ENCODE data around the gene SERPINA10. TPM values are rescaled to one million over a fixed set of nuclear protein-coding genes. Genes with fewer than 3 reads are reported as not detected.
"Not testable (repeated sequence)": the region's sequence is repeated elsewhere in the genome, so short reads cannot be mapped to it uniquely, and the experiment has no call there.

Gene SERPINA10
- total RNA-seq, 1 experiment from 2014 or later: not detected

- H3K9me3 ChIP-seq (ENCODE audit: low read length): no peaks in the 10 kb centered on the region
- H3K27me3 ChIP-seq (ENCODE audit: low read length): peaks cover 8% of the 10 kb centered on the region; the same call in 1 of the 2 replicates
- H3K27ac ChIP-seq (ENCODE audit: low read length): no peak overlapping the region
- H3K9me2 ChIP-seq (replicated peaks; ENCODE audit: insufficient read depth, low read length): no peaks in the 10 kb centered on the region
- no peaks in the 10 kb centered on the region for H3K36me3 ChIP-seq (ENCODE audit: insufficient read depth, low read length)
- H3K9ac ChIP-seq (ENCODE audit: low read length): no peak overlapping the region
- DNase-seq: no peak
- H3K4me3 ChIP-seq (ENCODE audit: low read length): no peak overlapping the region
- no peaks in the 10 kb centered on the region for H3K4me1 ChIP-seq (ENCODE audit: low read length)
- no peaks in the 10 kb centered on the region for H3K79me2 ChIP-seq (ENCODE audit: low read length)
- no peak overlapping the region for H3K4me2 ChIP-seq (ENCODE audit: low read depth, low read length, poor library complexity, severe bottlenecking)
- H2AFZ ChIP-seq (ENCODE audit: low read length): no peak overlapping the region
- H4K20me1 ChIP-seq (ENCODE audit: insufficient read depth, low read depth, low read length): no peaks in the 10 kb centered on the region
Measured at GRCh38 chr14:94285158-94285557, 7.9 kb downstream of the SERPINA10 start.

GRCh38 chr14:94284221-94284620, 8.8 kb downstream of the SERPINA10 start:
- Histone ChIP-seq H3K36me3 (ENCODE audit: insufficient read depth, low read length) (no peaks in the 10 kb centered on the region), H3K9ac (ENCODE audit: low read length) (no peak overlapping the region), H2AFZ (ENCODE audit: low read length) (no peak overlapping the region), H3K9me3 (ENCODE audit: low read length) (no peaks in the 10 kb centered on the region), H3K27me3 (ENCODE audit: low read length) (peaks cover 8% of the 10 kb centered on the region; the same call in 1 of the 2 replicates), H3K79me2 (ENCODE audit: low read length) (no peaks in the 10 kb centered on the region), H3K27ac (ENCODE audit: low read length) (no peak overlapping the region), H3K4me1 (ENCODE audit: low read length) (no peaks in the 10 kb centered on the region), H3K9me2 (replicated peaks; ENCODE audit: insufficient read depth, low read length) (no peaks in the 10 kb centered on the region), H3K4me2 (ENCODE audit: low read depth, low read length, poor library complexity, severe bottlenecking) (no peak overlapping the region), H3K4me3 (ENCODE audit: low read length) (no peak overlapping the region), H4K20me1 (ENCODE audit: insufficient read depth, low read depth, low read length) (no peaks in the 10 kb centered on the region)
- no peak for DNase-seq

- DNase-seq: no peak
- no peak overlapping the region for H3K4me3 ChIP-seq (ENCODE audit: low read length)
- no peaks in the 10 kb centered on the region for H3K9me2 ChIP-seq (replicated peaks; ENCODE audit: insufficient read depth, low read length)
- H3K4me1 ChIP-seq (ENCODE audit: low read length): no peaks in the 10 kb centered on the region
- no peaks in the 10 kb centered on the region for H3K9me3 ChIP-seq (ENCODE audit: low read length)
- H3K9ac ChIP-seq (ENCODE audit: low read length): no peak overlapping the region
- H3K79me2 ChIP-seq (ENCODE audit: low read length): no peaks in the 10 kb centered on the region
- H3K4me2 ChIP-seq (ENCODE audit: low read depth, low read length, poor library complexity, severe bottlenecking): no peak overlapping the region
- H2AFZ ChIP-seq (ENCODE audit: low read length): no peak overlapping the region
- H3K27me3 ChIP-seq (ENCODE audit: low read length): peaks cover 6% of the 10 kb centered on the region; the same call in 1 of the 2 replicates
- H3K27ac ChIP-seq (ENCODE audit: low read length): no peak overlapping the region
- no peaks in the 10 kb centered on the region for H4K20me1 ChIP-seq (ENCODE audit: insufficient read depth, low read depth, low read length)
- no peaks in the 10 kb centered on the region for H3K36me3 ChIP-seq (ENCODE audit: insufficient read depth, low read length)
Measured at GRCh38 chr14:94282991-94283723, 9.9 kb downstream of the SERPINA10 start.

- H3K27me3 ChIP-seq (ENCODE audit: low read length): no peaks in the 10 kb centered on the region
- no peak for DNase-seq
- H3K9ac ChIP-seq (ENCODE audit: low read length): no peak overlapping the region
- no peak overlapping the region for H3K4me2 ChIP-seq (ENCODE audit: low read depth, low read length, poor library complexity, severe bottlenecking)
- H3K27ac ChIP-seq (ENCODE audit: low read length): no peak overlapping the region
- H3K4me1 ChIP-seq (ENCODE audit: low read length): no peaks in the 10 kb centered on the region
- H3K36me3 ChIP-seq (ENCODE audit: insufficient read depth, low read length): no peaks in the 10 kb centered on the region
- H2AFZ ChIP-seq (ENCODE audit: low read length): no peak overlapping the region
- H4K20me1 ChIP-seq (ENCODE audit: insufficient read depth, low read depth, low read length): no peaks in the 10 kb centered on the region; the same call in 1 of the 2 replicates
- H3K9me3 ChIP-seq (ENCODE audit: low read length): no peaks in the 10 kb centered on the region
- no peaks in the 10 kb centered on the region for H3K79me2 ChIP-seq (ENCODE audit: low read length)
- no peaks in the 10 kb centered on the region for H3K9me2 ChIP-seq (replicated peaks; ENCODE audit: insufficient read depth, low read length)
- H3K4me3 ChIP-seq (ENCODE audit: low read length): no peak overlapping the region
Measured at GRCh38 chr14:94278731-94279130, 14.3 kb downstream of the SERPINA10 start.

GRCh38 chr14:94276898-94277561, 16.0 kb downstream of the SERPINA10 start:
- H3K9me3 ChIP-seq (ENCODE audit: low read length); H3K36me3 ChIP-seq (ENCODE audit: insufficient read depth, low read length); H3K4me1 ChIP-seq (ENCODE audit: low read length); H3K79me2 ChIP-seq (ENCODE audit: low read length); H3K27ac ChIP-seq (ENCODE audit: low read length); H3K4me2 ChIP-seq (ENCODE audit: low read depth, low read length, poor library complexity, severe bottlenecking); H2AFZ ChIP-seq (ENCODE audit: low read length); H3K4me3 ChIP-seq (ENCODE audit: low read length); H3K9ac ChIP-seq (ENCODE audit: low read length); H4K20me1 ChIP-seq (ENCODE audit: insufficient read depth, low read depth, low read length); H3K27me3 ChIP-seq (ENCODE audit: low read length); DNase-seq; H3K9me2 ChIP-seq (replicated peaks; ENCODE audit: insufficient read depth, low read length): not testable (repeated sequence)

GRCh38 chr14:94269156-94269555, 23.9 kb downstream of the SERPINA10 start:
- Histone ChIP-seq H3K79me2 (ENCODE audit: low read length) (no peaks in the 10 kb centered on the region), H3K4me1 (ENCODE audit: low read length) (no peaks in the 10 kb centered on the region), H3K9me3 (ENCODE audit: low read length) (no peaks in the 10 kb centered on the region), H3K9me2 (replicated peaks; ENCODE audit: insufficient read depth, low read length) (no peaks in the 10 kb centered on the region), H2AFZ (ENCODE audit: low read length) (no peak overlapping the region), H3K27me3 (ENCODE audit: low read length) (no peaks in the 10 kb centered on the region; the same call in 1 of the 2 replicates), H4K20me1 (ENCODE audit: insufficient read depth, low read depth, low read length) (no peaks in the 10 kb centered on the region), H3K9ac (ENCODE audit: low read length) (no peak overlapping the region), H3K36me3 (ENCODE audit: insufficient read depth, low read length) (no peaks in the 10 kb centered on the region), H3K27ac (ENCODE audit: low read length) (no peak overlapping the region), H3K4me3 (ENCODE audit: low read length) (no peak overlapping the region), H3K4me2 (ENCODE audit: low read depth, low read length, poor library complexity, severe bottlenecking) (no peak overlapping the region)
- DNase-seq: no peak

GRCh38 chr14:94268582-94268981, 24.5 kb downstream of the SERPINA10 start:
- H3K4me3 ChIP-seq (ENCODE audit: low read length); H3K9ac ChIP-seq (ENCODE audit: low read length); H4K20me1 ChIP-seq (ENCODE audit: insufficient read depth, low read depth, low read length); DNase-seq; H3K9me2 ChIP-seq (replicated peaks; ENCODE audit: insufficient read depth, low read length); H3K4me2 ChIP-seq (ENCODE audit: low read depth, low read length, poor library complexity, severe bottlenecking); H3K27ac ChIP-seq (ENCODE audit: low read length); H3K4me1 ChIP-seq (ENCODE audit: low read length); H3K79me2 ChIP-seq (ENCODE audit: low read length); H3K9me3 ChIP-seq (ENCODE audit: low read length); H3K27me3 ChIP-seq (ENCODE audit: low read length); H3K36me3 ChIP-seq (ENCODE audit: insufficient read depth, low read length); H2AFZ ChIP-seq (ENCODE audit: low read length): not testable (repeated sequence)

- Histone ChIP-seq H3K4me1 (ENCODE audit: low read length) (no peaks in the 10 kb centered on the region), H3K79me2 (ENCODE audit: low read length) (no peaks in the 10 kb centered on the region), H3K9me3 (ENCODE audit: low read length) (no peaks in the 10 kb centered on the region), H3K27ac (ENCODE audit: low read length) (no peak overlapping the region), H3K27me3 (ENCODE audit: low read length) (no peaks in the 10 kb centered on the region; the same call in 1 of the 2 replicates), H3K4me2 (ENCODE audit: low read depth, low read length, poor library complexity, severe bottlenecking) (no peak overlapping the region), H3K4me3 (ENCODE audit: low read length) (no peak overlapping the region), H3K9me2 (replicated peaks; ENCODE audit: insufficient read depth, low read length) (no peaks in the 10 kb centered on the region), H3K36me3 (ENCODE audit: insufficient read depth, low read length) (no peaks in the 10 kb centered on the region), H4K20me1 (ENCODE audit: insufficient read depth, low read depth, low read length) (no peaks in the 10 kb centered on the region), H3K9ac (ENCODE audit: low read length) (no peak overlapping the region), H2AFZ (ENCODE audit: low read length) (no peak overlapping the region)
- no peak for DNase-seq
Measured at GRCh38 chr14:94267352-94267751, 25.7 kb downstream of the SERPINA10 start.

Data from Karpas-422 (cell line).